ENCODE data around the gene ECHS1. TPM values are rescaled to one million over a fixed set of nuclear protein-coding genes. Genes with fewer than 3 reads are reported as not detected.

ECHS1 gene
- total RNA-seq, 1 experiment from 2014 or later, result 63.6 TPM

- Histone ChIP-seq H3K4me1 (no peaks in the 10 kb centered on the region), H3K27me3 (no peaks in the 10 kb centered on the region), H3K36me3 (no peaks in the 10 kb centered on the region), H3K27ac (no peak overlapping the region), H3K4me3 (no peak overlapping the region), H3K9me3 (replicated peaks) (no peaks in the 10 kb centered on the region)
- DNase-seq, result no peak
Observed at GRCh38 chr10:133351408-133352318, 21.5 kb downstream of the ECHS1 start.

GRCh38 chr10:133350950-133351329, 22.2 kb downstream of the ECHS1 start:
- Histone ChIP-seq H3K4me3 (no peak overlapping the region), H3K27ac (no peak overlapping the region), H3K36me3 (no peaks in the 10 kb centered on the region), H3K9me3 (replicated peaks) (no peaks in the 10 kb centered on the region), H3K27me3 (no peaks in the 10 kb centered on the region), H3K4me1 (no peaks in the 10 kb centered on the region)
- DNase-seq, result no peak

- Histone ChIP-seq H3K36me3 (no peaks in the 10 kb centered on the region), H3K4me3 (no peak overlapping the region), H3K27ac (no peak overlapping the region), H3K4me1 (no peaks in the 10 kb centered on the region), H3K9me3 (replicated peaks) (no peaks in the 10 kb centered on the region), H3K27me3 (no peaks in the 10 kb centered on the region)
- no peak for DNase-seq
Observed at GRCh38 chr10:133350283-133350949, 22.7 kb downstream of the ECHS1 start.

DNA sequence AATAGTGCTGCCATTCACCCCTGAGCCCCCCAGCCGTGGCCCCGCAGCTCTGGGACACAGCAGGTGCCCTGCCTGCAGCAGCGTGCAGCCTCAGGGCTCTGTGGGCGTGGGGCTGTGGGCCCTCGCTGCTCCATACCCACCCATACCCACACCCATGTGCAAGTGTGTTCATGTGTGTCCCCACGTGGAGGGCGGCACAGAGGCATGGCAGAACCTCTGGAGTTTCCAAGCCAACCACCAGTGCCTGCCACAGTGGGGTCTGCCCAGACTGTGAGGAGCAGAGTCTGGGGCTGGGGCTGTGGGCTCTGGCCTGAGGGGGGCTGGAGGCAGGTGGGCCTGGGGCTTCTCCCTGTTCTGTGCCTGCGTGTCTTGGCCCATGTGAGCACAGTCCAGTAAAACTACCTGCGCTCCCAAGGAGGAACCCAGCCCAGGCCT, 23.6 kb downstream of the ECHS1 start:
- Histone ChIP-seq H3K9me3 (replicated peaks) (no peaks in the 10 kb centered on the region), H3K4me3 (no peak overlapping the region), H3K36me3 (no peaks in the 10 kb centered on the region), H3K27ac (no peak overlapping the region), H3K27me3 (no peaks in the 10 kb centered on the region), H3K4me1 (no peaks in the 10 kb centered on the region)
- no peak for DNase-seq

DNA sequence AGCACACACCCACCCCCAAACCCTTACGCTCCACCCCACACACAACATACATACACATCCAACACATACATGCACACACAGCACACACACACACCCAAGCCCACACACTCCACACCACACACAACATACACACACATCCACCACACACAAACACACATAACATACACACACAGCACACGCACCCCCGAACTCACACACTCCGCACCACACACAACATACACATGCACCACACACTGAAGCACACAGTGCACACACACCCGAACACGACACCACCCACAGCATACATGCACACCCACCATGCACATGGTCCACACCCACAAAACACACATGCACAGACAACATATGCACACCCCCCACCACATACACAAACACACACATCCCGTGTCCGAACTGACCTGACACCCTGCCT, 24.0 kb downstream of the ECHS1 start:
- H3K4me3 ChIP-seq, result no peak overlapping the region
- no peaks in the 10 kb centered on the region for H3K9me3 ChIP-seq (replicated peaks)
- DNase-seq, result no peak
- H3K4me1 ChIP-seq, result no peaks in the 10 kb centered on the region
- H3K27me3 ChIP-seq, result no peaks in the 10 kb centered on the region
- H3K36me3 ChIP-seq, result no peaks in the 10 kb centered on the region
- no peak overlapping the region for H3K27ac ChIP-seq

GRCh38 chr10:133347710-133348517, 25.2 kb downstream of the ECHS1 start:
- H3K36me3 ChIP-seq, result no peaks in the 10 kb centered on the region
- H3K27ac ChIP-seq, result no peak overlapping the region
- H3K4me1 ChIP-seq, result no peaks in the 10 kb centered on the region
- H3K4me3 ChIP-seq, result no peak overlapping the region
- H3K9me3 ChIP-seq (replicated peaks), result no peaks in the 10 kb centered on the region
- DNase-seq, result no peak
- H3K27me3 ChIP-seq, result no peaks in the 10 kb centered on the region

- H3K4me1 ChIP-seq, result no peaks in the 10 kb centered on the region
- no peaks in the 10 kb centered on the region for H3K27me3 ChIP-seq
- no peak for DNase-seq
- no peaks in the 10 kb centered on the region for H3K36me3 ChIP-seq
- no peak overlapping the region for H3K27ac ChIP-seq
- H3K9me3 ChIP-seq (replicated peaks), result no peaks in the 10 kb centered on the region
- H3K4me3 ChIP-seq, result no peak overlapping the region
Observed at GRCh38 chr10:133346413-133346812, 26.7 kb downstream of the ECHS1 start.

DNA sequence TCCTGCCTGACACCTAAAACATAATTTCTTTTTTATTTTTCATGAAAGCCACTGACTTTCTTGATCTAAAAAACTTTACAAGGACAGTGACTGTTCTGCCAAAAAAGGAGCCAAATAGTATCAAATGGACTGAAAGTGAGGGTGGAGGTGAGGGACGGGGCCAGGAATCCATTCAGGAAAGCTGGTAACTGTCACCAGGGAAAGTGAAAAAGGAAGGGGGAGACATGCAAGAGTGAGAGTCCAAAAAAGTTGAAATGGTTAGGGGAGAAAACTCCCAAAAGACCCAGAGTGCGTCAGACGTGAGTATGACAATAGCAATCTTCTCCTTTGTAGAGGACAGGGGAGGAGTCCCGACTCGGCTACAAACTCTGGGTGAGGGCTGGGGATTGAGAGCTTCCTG, 28.9 kb downstream of the ECHS1 start:
- DNase-seq, result no peak
- Histone ChIP-seq H3K9me3 (replicated peaks) (no peaks in the 10 kb centered on the region), H3K4me1 (no peaks in the 10 kb centered on the region), H3K27me3 (no peaks in the 10 kb centered on the region), H3K27ac (no peak overlapping the region), H3K36me3 (no peaks in the 10 kb centered on the region), H3K4me3 (no peak overlapping the region)

DNA sequence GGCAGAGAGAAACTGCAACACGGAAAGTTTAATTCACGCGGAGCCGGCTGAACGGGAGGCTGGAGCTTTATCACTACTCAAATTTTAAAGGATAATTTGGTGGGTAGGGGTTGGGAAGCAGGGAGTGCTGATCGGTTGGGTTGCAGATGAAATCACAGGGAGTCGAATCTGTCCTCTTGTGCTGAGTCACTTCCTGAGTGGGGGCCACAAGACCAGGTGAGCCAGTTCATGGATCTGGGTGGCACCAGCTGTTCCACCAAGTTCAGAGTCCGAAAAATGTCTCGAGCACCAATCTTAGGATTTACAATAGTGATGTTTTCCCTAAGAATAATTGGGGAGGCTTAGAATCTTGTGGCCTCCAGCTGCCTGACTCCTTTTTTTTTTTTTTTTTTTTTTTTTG, 29.6 kb downstream of the ECHS1 start:
- H3K4me3 ChIP-seq, result no peak overlapping the region
- no peaks in the 10 kb centered on the region for H3K9me3 ChIP-seq (replicated peaks)
- no peaks in the 10 kb centered on the region for H3K27me3 ChIP-seq
- H3K4me1 ChIP-seq, result no peaks in the 10 kb centered on the region
- DNase-seq, result no peak
- no peak overlapping the region for H3K27ac ChIP-seq
- H3K36me3 ChIP-seq, result no peaks in the 10 kb centered on the region

GRCh38 chr10:133342942-133343341, 30.2 kb downstream of the ECHS1 start:
- no peak overlapping the region for H3K4me3 ChIP-seq
- H3K27ac ChIP-seq, result no peak overlapping the region
- no peaks in the 10 kb centered on the region for H3K27me3 ChIP-seq
- no peaks in the 10 kb centered on the region for H3K36me3 ChIP-seq
- DNase-seq, result no peak
- H3K9me3 ChIP-seq (replicated peaks), result no peaks in the 10 kb centered on the region
- no peaks in the 10 kb centered on the region for H3K4me1 ChIP-seq

GRCh38 chr10:133341983-133342382, 31.2 kb downstream of the ECHS1 start:
- Histone ChIP-seq H3K27me3 (no peaks in the 10 kb centered on the region), H3K36me3 (no peaks in the 10 kb centered on the region), H3K4me3 (no peak overlapping the region), H3K27ac (no peak overlapping the region), H3K4me1 (no peaks in the 10 kb centered on the region), H3K9me3 (replicated peaks) (no peaks in the 10 kb centered on the region)
- no peak for DNase-seq

DNA sequence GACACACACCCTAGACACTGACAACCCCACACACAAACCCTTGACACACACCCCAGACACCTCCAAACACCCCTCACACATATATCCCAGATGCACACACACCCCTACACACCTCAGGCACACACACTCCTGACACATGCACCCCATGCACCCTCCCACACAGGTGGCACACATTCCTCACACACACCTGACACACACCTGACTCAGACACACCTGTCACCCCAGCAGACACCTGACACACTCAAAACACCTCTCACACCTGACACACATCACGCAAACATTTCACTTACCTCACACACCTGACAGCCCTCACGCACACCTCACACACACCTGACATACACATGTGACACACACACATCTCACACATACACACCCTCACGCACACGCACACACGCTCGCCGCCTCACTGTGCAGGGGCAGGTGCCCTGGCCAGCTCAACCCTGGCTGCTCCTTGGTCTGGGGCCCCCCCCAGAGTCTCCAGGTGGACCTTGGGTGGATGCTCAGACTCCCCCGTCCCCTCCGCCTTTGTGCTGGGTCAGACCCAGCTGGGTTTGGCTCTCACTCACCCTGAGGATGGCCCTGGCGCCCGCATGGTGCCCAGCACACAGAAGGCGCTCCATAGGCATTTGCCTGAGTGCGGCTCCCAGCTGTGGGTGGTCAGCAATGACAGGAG, 33.3 kb downstream of the ECHS1 start:
- Histone ChIP-seq H3K36me3 (no peaks in the 10 kb centered on the region), H3K4me1 (no peaks in the 10 kb centered on the region), H3K27ac (no peak overlapping the region), H3K27me3 (no peaks in the 10 kb centered on the region), H3K9me3 (replicated peaks) (no peaks in the 10 kb centered on the region), H3K4me3 (no peak overlapping the region)
- DNase-seq, result no peak

DNA sequence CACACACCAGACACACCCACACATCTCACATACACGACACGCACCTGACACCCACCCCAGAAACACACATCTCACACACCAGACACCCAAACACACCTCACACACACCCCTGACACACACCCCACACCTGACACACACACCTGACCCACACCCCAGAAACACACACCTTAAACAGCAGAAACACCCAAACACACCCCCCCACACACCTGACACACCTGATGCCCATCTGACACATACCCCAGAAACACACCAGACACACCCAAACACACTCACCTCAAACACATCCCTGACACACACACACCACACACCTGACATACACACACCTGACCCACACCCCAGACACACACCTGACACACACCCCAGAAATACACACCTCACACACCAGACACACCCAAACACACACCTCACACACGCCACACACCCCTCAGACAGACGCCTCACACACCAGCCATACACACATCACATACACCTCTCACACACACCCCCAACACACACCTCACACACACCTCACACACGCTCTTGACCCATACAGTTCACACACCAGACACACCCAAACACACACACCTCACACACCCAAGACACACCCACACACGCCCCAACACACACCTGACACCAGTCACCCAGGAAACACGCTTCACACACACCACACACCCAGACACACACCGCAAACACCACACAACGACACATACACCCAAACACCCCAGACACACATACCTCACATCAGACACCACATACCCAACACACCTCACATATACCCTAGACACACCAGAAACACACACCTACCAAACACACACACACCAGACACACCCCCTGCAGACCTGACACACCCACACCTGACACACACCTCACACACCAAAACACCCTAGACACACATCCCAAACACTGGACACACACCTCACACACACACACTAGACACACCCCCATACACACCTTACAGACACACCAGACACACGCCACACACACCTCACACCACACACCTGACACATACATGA, 34.8 kb downstream of the ECHS1 start:
- Histone ChIP-seq H3K27me3 (no peaks in the 10 kb centered on the region), H3K36me3 (no peaks in the 10 kb centered on the region), H3K4me1 (no peaks in the 10 kb centered on the region), H3K4me3 (no peak overlapping the region), H3K27ac (no peak overlapping the region), H3K9me3 (replicated peaks) (no peaks in the 10 kb centered on the region)
- no peak for DNase-seq

DNA sequence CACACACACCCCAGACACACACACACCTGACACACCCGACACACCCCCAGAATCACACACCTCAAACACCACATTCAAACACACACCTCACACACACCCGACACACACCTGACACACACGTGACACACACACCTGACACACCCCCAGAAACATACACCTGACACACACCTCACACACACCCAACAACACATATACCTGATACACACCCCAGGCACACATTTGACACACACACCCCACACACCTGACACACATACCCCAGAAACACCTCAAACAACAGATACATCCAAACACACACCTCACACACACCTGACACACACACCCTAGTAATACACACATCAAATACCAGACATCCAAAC, 35.8 kb downstream of the ECHS1 start:
- Histone ChIP-seq H3K9me3 (replicated peaks) (no peaks in the 10 kb centered on the region), H3K27me3 (no peaks in the 10 kb centered on the region), H3K4me1 (no peaks in the 10 kb centered on the region), H3K27ac (no peak overlapping the region), H3K36me3 (no peaks in the 10 kb centered on the region), H3K4me3 (no peak overlapping the region)
- DNase-seq, result no peak

Measured in SJCRH30 (cell line).